WTC11 (cell line): ENCODE measurements around the gene RPRD1B. TPM values are rescaled to one million over a fixed set of nuclear protein-coding genes. Genes with fewer than 3 reads are reported as not detected.

Experiments
- ATAC-seq: fragments of 200-7000 bp; cut with Tn5 transposase; 2 replicates; pipeline ENCODE4 v1.10.0; 2021; ENCODE audit warnings: mild to moderate bottlenecking, moderate library complexity
- CTCF ChIA-PET: fragments of 300-600 bp; sonication (Branson Sonifier 250); formaldehyde crosslinking; loops from one replicate; lab custom pipeline; 2021; ENCODE audit warnings: antibody characterized with exemption; lab: Charles Lee
- POLR2A ChIA-PET: fragments of 350-600 bp; sonication (Branson Sonifier 250); formaldehyde crosslinking; loops from one replicate; lab custom pipeline; 2021; ENCODE audit warnings: antibody characterized with exemption; lab: Charles Lee
- DNase-seq: peaks from one replicate; pipeline ENCODE4 v3.0.0; 2021; ENCODE audit warnings: low spot score
- H3K27ac Mint-ChIP-seq: 2 replicates; pipeline ENCODE4 v1.8.0; 2021; ENCODE audit warnings: mixed read lengths
- H3K27me3 Mint-ChIP-seq: 2 replicates; pipeline ENCODE4 v1.8.0; 2021; ENCODE audit warnings: low read depth, mild to moderate bottlenecking, moderate library complexity, mixed read lengths
- H3K36me3 Mint-ChIP-seq: 2 replicates; pipeline ENCODE4 v1.8.0; 2021; ENCODE audit warnings: mixed read lengths
- H3K4me1 Mint-ChIP-seq: 2 replicates; pipeline ENCODE4 v1.8.0; 2022; ENCODE audit warnings: mixed read lengths
- H3K4me3 Mint-ChIP-seq: 2 replicates; pipeline ENCODE4 v1.8.0; 2021; ENCODE audit warnings: mild to moderate bottlenecking, moderate library complexity, mixed read lengths
- H3K9me3 Mint-ChIP-seq: 2 replicates; pipeline ENCODE4 v1.8.0; 2021; ENCODE audit warnings: mixed read lengths
- AR ChIP-seq: fragments of 250-450 bp; sonication (Bioruptor Pico); IDR thresholded peaks from 2 replicates; pipeline ENCODE4 v1.9.0; 2021; ENCODE audit warnings: mild to moderate bottlenecking
- ERG ChIP-seq: fragments of 250-450 bp; sonication (Bioruptor Pico); IDR thresholded peaks from 2 replicates; pipeline ENCODE4 v1.8.0; 2021; ENCODE audit warnings: mild to moderate bottlenecking
- FOXK1 ChIP-seq: sonication (generic); formaldehyde crosslinking; IDR thresholded peaks from 2 replicates; pipeline ENCODE4 v1.8.0; 2022; ENCODE audit warnings: mild to moderate bottlenecking, moderate library complexity, missing genetic modification reagents
- GABPB1 ChIP-seq: sonication (generic); formaldehyde crosslinking; IDR thresholded peaks from 2 replicates; pipeline ENCODE4 v1.8.1; 2023; ENCODE audit warnings: mild to moderate bottlenecking, missing genetic modification reagents
- HMGXB4 ChIP-seq: sonication (generic); formaldehyde crosslinking; IDR thresholded peaks from 2 replicates; pipeline ENCODE4 v1.8.1; 2023; ENCODE audit warnings: mild to moderate bottlenecking, moderate library complexity, missing genetic modification reagents
- IRF2 ChIP-seq: sonication (generic); formaldehyde crosslinking; IDR thresholded peaks from 2 replicates; pipeline ENCODE4 v1.8.0; 2022; ENCODE audit warnings: low read depth, missing genetic modification reagents, borderline replicate concordance
- MAX ChIP-seq: sonication (generic); formaldehyde crosslinking; IDR thresholded peaks from 2 replicates; pipeline ENCODE4 v1.8.0; 2022; ENCODE audit warnings: mild to moderate bottlenecking, missing genetic modification reagents
- MLX ChIP-seq: sonication (generic); formaldehyde crosslinking; IDR thresholded peaks from 2 replicates; pipeline ENCODE4 v1.8.1; 2023; ENCODE audit warnings: mild to moderate bottlenecking, missing genetic modification reagents, moderate library complexity
- NFYB ChIP-seq: sonication (generic); formaldehyde crosslinking; conservative IDR thresholded peaks from 2 replicates; pipeline ENCODE4 v1.8.0; 2022; ENCODE audit warnings: low read depth, missing genetic modification reagents
- RELA ChIP-seq: sonication (generic); formaldehyde crosslinking; IDR thresholded peaks from 2 replicates; pipeline ENCODE4 v1.8.1; 2022; ENCODE audit warnings: missing genetic modification reagents, mild to moderate bottlenecking, borderline replicate concordance
- SMAD4 ChIP-seq: sonication (generic); formaldehyde crosslinking; IDR thresholded peaks from 2 replicates; pipeline ENCODE4 v1.8.0; 2022; ENCODE audit warnings: mild to moderate bottlenecking, missing genetic modification reagents
- SOX15 ChIP-seq: fragments of 250-450 bp; sonication (Bioruptor Pico); IDR thresholded peaks from 2 replicates; pipeline ENCODE4 v1.9.0; 2021; ENCODE audit warnings: mild to moderate bottlenecking
- SP1 ChIP-seq: sonication (generic); formaldehyde crosslinking; conservative IDR thresholded peaks from 2 replicates; pipeline ENCODE4 v1.8.1; 2022; ENCODE audit warnings: missing genetic modification reagents
- STAT6 ChIP-seq: sonication (generic); formaldehyde crosslinking; conservative IDR thresholded peaks from 2 replicates; pipeline ENCODE4 v1.8.1; 2023; ENCODE audit warnings: mild to moderate bottlenecking, low read depth, missing genetic modification reagents, moderate library complexity
- USF1 ChIP-seq: sonication (generic); formaldehyde crosslinking; IDR thresholded peaks from 2 replicates; pipeline ENCODE4 v1.8.0; 2022; ENCODE audit warnings: mild to moderate bottlenecking, missing genetic modification reagents
- ZNF138 ChIP-seq: sonication (generic); formaldehyde crosslinking; conservative IDR thresholded peaks from 2 replicates; pipeline ENCODE4 v1.8.1; 2022; ENCODE audit warnings: mild to moderate bottlenecking, moderate library complexity, missing genetic modification reagents
- ZNF232 ChIP-seq: sonication (generic); formaldehyde crosslinking; IDR thresholded peaks from 2 replicates; pipeline ENCODE4 v1.8.0; 2022; ENCODE audit warnings: mild to moderate bottlenecking, missing genetic modification reagents
- ZNF425 ChIP-seq: fragments of 250-450 bp; sonication (Bioruptor Pico); conservative IDR thresholded peaks from 2 replicates; pipeline ENCODE4 v1.9.0; 2021; ENCODE audit warnings: mild to moderate bottlenecking
- ZSCAN18 ChIP-seq: fragments of 250-450 bp; sonication (Bioruptor Pico); IDR thresholded peaks from 2 replicates; pipeline ENCODE4 v2.1.2; 2022; ENCODE audit warnings: mild to moderate bottlenecking, moderate library complexity
- total RNA-seq: library from RNA; stranded (reverse); gene quantifications from 3 replicates; pipeline ENCODE4 v1.2.3, GENCODE V29; 2021

Gene RPRD1B
- total RNA-seq, 1 experiment from 2014 or later = 21.4 TPM

- TF ChIP-seq MAX (CRISPR knock-in tag) (no peak), NFYB (CRISPR knock-in tag) (no peak), ZNF232 (CRISPR knock-in tag) (no peak), STAT6 (no peak), ERG (no peak)
Measured at GRCh38 chr20:38002422-38002821, 31.1 kb upstream of the RPRD1B start (continued).

- ATAC-seq (no peak), DNase-seq (no peak)
- H3K27me3 Mint-ChIP-seq = no peaks in the 10 kb centered on the region
- H3K4me1 Mint-ChIP-seq = no peaks in the 10 kb centered on the region
- no peak overlapping the region for H3K4me3 Mint-ChIP-seq
- CTCF ChIA-PET = interaction anchor here (1.1 kb wide), 1 partner anchor 53 kb away, joined by 3 read pairs; no protein-coding TSS in a partner anchor
- no peak overlapping the region for H3K27ac Mint-ChIP-seq
- H3K9me3 Mint-ChIP-seq = no peaks in the 10 kb centered on the region
- POLR2A ChIA-PET = no interaction called here
- TF ChIP-seq GABPB1 (CRISPR knock-in tag) (no peak), SOX15 (no peak)
- peaks cover 40% of the 10 kb centered on the region for H3K36me3 Mint-ChIP-seq
Measured at GRCh38 chr20:38004416-38004815, 29.1 kb upstream of the RPRD1B start.

GRCh38 chr20:38005903-38006302 is 27.6 kb upstream of the RPRD1B start:
- Mint-ChIP-seq H3K4me3 (no peak overlapping the region), H3K27ac (no peak overlapping the region), H3K9me3 (no peaks in the 10 kb centered on the region), H3K4me1 (no peaks in the 10 kb centered on the region), H3K27me3 (no peaks in the 10 kb centered on the region), H3K36me3 (peaks cover 31% of the 10 kb centered on the region)
- no peak for ATAC-seq
- CTCF ChIA-PET = interaction anchor here (2.5 kb wide), 1 partner anchor 12 kb away, joined by 10 read pairs; no protein-coding TSS in a partner anchor
- POLR2A ChIA-PET = interaction anchor here (0.6 kb wide), 1 partner anchor 617 kb away, joined by 3 read pairs; no protein-coding TSS in a partner anchor
- DNase-seq = no peak
- TF ChIP-seq RELA (CRISPR knock-in tag) (no peak), ZNF425 (CRISPR knock-in tag) (no peak), ZSCAN18 (CRISPR knock-in tag) (no peak), SMAD4 (CRISPR knock-in tag) (no peak), IRF2 (CRISPR knock-in tag) (no peak), USF1 (CRISPR knock-in tag) (no peak), SOX15 (no peak), MLX (CRISPR knock-in tag) (no peak), MAX (CRISPR knock-in tag) (no peak), ZNF138 (CRISPR knock-in tag) (no peak), HMGXB4 (no peak), AR (CRISPR knock-in tag) (no peak), FOXK1 (CRISPR knock-in tag) (no peak), SP1 (CRISPR knock-in tag) (no peak)
